Heart left ventricle (tissue), 13 donors: ENCODE measurements around the gene PKLR.

ENCODE experiments used
- POLR2A ChIP-seq, 2 donors: fragments of 450-650 bp; IDR thresholded peaks; one replicate each; pipeline ENCODE4 v1.6.1; 2017; ENCODE audit warnings: antibody characterized with exemption in 2 of 2, mild to moderate bottlenecking in 2 of 2, moderate library complexity in 2 of 2
- TF ChIP-seq, protein P1 (sequence below), 12 donors: fragments of 200-600 bp; sonication (generic) in 4 of 12; IDR thresholded peaks; one replicate each; pipeline versions ENCODE4 v1.5.0 to v1.8.0; 2018 to 2022; ENCODE audit warnings: antibody characterized with exemption in 12 of 12, mild to moderate bottlenecking in 5 of 12
- donor health status: ischemic (EF 13 %, LVEDD 7.1; RV severe dilation, severe dysfunction).
- donor health status: DM: no; HTN: yes; CAD: no.
- donor health status: DM: no; HTN: no; CAD: no.
- donor health status: ischemic (EF 25% LVEDD 6.9; RV normal size, moderate dysfunction).
- donor health status: ischemic (EF 25% LVEDD 5.7; RV mildly dilated, moderate dysfunction).
- donor health status: ischemic (EF 35%, LVEDD 5.7; RV mildly dilated, moderate dysfunction).
- donor health status: nonischemic (EF 11% LVEDD 7.7; RV severe dilation, severe dysfunction).
- donor health status: DM: yes; HTN: yes; CAD: no.
- donor health status: PGD.
- donor health status: ischemic (EF 29% LVEDD 5.4; RV normal size, mild dysfunction).
- donor health status: nonischemic (EF 23%, LVEDD 6.1; RV moderate dilation, normal function).

DNA sequence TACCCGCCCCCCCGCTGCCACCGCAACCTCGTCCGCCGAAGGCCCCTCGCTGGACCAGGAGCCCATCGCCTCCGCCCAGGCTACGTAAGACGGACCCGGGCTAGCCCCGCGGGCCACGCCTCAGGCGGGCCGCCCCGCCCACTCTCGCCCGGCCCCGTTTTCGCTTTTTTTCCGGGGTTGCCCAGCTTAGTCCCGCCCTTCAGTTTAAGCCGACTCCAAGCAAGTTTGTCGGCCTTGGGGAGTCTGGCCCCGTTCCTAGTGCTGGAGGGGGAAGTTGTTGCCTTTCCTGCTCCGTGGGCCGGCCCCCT, 22.4 kb upstream of the PKLR start:
- TF ChIP-seq, protein P1, sequence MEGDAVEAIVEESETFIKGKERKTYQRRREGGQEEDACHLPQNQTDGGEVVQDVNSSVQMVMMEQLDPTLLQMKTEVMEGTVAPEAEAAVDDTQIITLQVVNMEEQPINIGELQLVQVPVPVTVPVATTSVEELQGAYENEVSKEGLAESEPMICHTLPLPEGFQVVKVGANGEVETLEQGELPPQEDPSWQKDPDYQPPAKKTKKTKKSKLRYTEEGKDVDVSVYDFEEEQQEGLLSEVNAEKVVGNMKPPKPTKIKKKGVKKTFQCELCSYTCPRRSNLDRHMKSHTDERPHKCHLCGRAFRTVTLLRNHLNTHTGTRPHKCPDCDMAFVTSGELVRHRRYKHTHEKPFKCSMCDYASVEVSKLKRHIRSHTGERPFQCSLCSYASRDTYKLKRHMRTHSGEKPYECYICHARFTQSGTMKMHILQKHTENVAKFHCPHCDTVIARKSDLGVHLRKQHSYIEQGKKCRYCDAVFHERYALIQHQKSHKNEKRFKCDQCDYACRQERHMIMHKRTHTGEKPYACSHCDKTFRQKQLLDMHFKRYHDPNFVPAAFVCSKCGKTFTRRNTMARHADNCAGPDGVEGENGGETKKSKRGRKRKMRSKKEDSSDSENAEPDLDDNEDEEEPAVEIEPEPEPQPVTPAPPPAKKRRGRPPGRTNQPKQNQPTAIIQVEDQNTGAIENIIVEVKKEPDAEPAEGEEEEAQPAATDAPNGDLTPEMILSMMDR (IDR thresholded peaks at IDR 0.05) = no peak
- no peak for TF ChIP-seq POLR2A (IDR thresholded peaks at IDR 0.05)
